Endodermal cell (in vitro differentiated cells): ENCODE measurements around the gene RBM24. TPM values are rescaled to one million over a fixed set of nuclear protein-coding genes. Genes with fewer than 3 reads are reported as not detected.

Source experiments
- DNase-seq: peaks from one replicate; pipeline ENCODE4 v3.0.0-alpha.2; 2017
- H3K27ac ChIP-seq: 2 replicates; pipeline ENCODE4 v1.5.1; 2013; ENCODE audit warnings: mild to moderate bottlenecking, low read depth, low read length, moderate library complexity
- H3K27me3 ChIP-seq: 2 replicates; pipeline ENCODE4 v1.6.1; 2013; ENCODE audit warnings: mild to moderate bottlenecking, low read length, moderate library complexity; ENCODE audit not compliant: insufficient read depth, control insufficient read depth, poor library complexity, severe bottlenecking
- H3K36me3 ChIP-seq: 2 replicates; pipeline ENCODE4 v1.7.0; 2013; ENCODE audit warnings: mild to moderate bottlenecking, low read length, moderate library complexity; ENCODE audit not compliant: control insufficient read depth, insufficient read depth
- H3K4me1 ChIP-seq: one replicate; pipeline ENCODE4 v1.7.0; 2013; ENCODE audit warnings: low read length; ENCODE audit not compliant: control insufficient read depth, insufficient read depth
- H3K4me3 ChIP-seq: 2 replicates; pipeline ENCODE4 v1.5.1; 2013; ENCODE audit warnings: mild to moderate bottlenecking, low read length, moderate library complexity
- H3K9ac ChIP-seq: 2 replicates; pipeline ENCODE4 v1.6.1; 2013; ENCODE audit warnings: mild to moderate bottlenecking, low read length, moderate library complexity; ENCODE audit not compliant: poor library complexity, severe bottlenecking; ENCODE audit errors: extremely low read depth
- H3K9me3 ChIP-seq: 2 replicates; pipeline ENCODE4 v1.6.1; 2013; ENCODE audit warnings: mild to moderate bottlenecking, low read length, moderate library complexity; ENCODE audit not compliant: control insufficient read depth
- H3K27ac Mint-ChIP-seq: 2 replicates; pipeline ENCODE4 v1.8.0; 2020; ENCODE audit warnings: mixed read lengths
- H3K27me3 Mint-ChIP-seq: 2 replicates; pipeline ENCODE4 v1.8.0; 2021; ENCODE audit warnings: mild to moderate bottlenecking, mixed read lengths; ENCODE audit not compliant: insufficient read depth
- H3K36me3 Mint-ChIP-seq: 2 replicates; pipeline ENCODE4 v1.8.0; 2020; ENCODE audit warnings: low read depth, mixed read lengths
- H3K4me1 Mint-ChIP-seq: 2 replicates; pipeline ENCODE4 v1.8.0; 2020; ENCODE audit warnings: mixed read lengths
- H3K4me3 Mint-ChIP-seq: 2 replicates; pipeline ENCODE4 v1.8.0; 2020; ENCODE audit warnings: mild to moderate bottlenecking, moderate library complexity, mixed read lengths
- H3K9me3 Mint-ChIP-seq: 2 replicates; pipeline ENCODE4 v1.8.0; 2020; ENCODE audit warnings: mild to moderate bottlenecking, mixed read lengths
- CTCF ChIP-seq: fragments of 200-600 bp; sonication (generic); conservative IDR thresholded peaks from 2 replicates; pipeline ENCODE4 v1.5.0; 2021; ENCODE audit warnings: antibody characterized with exemption, mild to moderate bottlenecking
- WGBS, 2 experiments: methylation state at CpG; one replicate each; pipeline versions ENCODE4 v1.1.5 to v1.1.7; 2013; ENCODE audit warnings: missing lambda C conversion rate in 2 of 2, mixed read lengths in 1 of 2; ENCODE audit not compliant: insufficient coverage in 1 of 2, insufficient read length in 1 of 2; 5-methylcytosine and 5-hydroxymethylcytosine counted together
- total RNA-seq, 2 donors: library from RNA; stranded (reverse); fragmentation: NEBNext Ultra II Directional in 1 of 2; extraction: Animal tissue kit (Norgen Biotek cat#: 25700) in 1 of 2; gene quantifications; 2 replicates in 1 of 2; 3 replicates in 1 of 2; pipeline ENCODE4 v1.2.1, GENCODE V29; 2021

RBM24 gene
- total RNA-seq, 2 donors from 2014 or later: 15.2 to 18.9 TPM

- Histone ChIP-seq H3K9ac (no peak overlapping the region), H3K27ac (no peak overlapping the region), H3K4me1 (peaks cover 2% of the 10 kb centered on the region), H3K9me3 (no peaks in the 10 kb centered on the region), H3K4me3 (no peak overlapping the region), H3K27me3 (no peaks in the 10 kb centered on the region), H3K36me3 (no peaks in the 10 kb centered on the region)
- peaks cover 3% of the 10 kb centered on the region for H3K4me1 Mint-ChIP-seq
- WGBS, 2 experiments: 96% methylated on average over 3 of the region's 3 CpGs; no CpG with 5 or more reads in 1 of the 2 experiments
- no peaks in the 10 kb centered on the region for H3K9me3 Mint-ChIP-seq
- no peak for TF ChIP-seq CTCF
- H3K4me3 Mint-ChIP-seq: no peak overlapping the region
- H3K36me3 Mint-ChIP-seq: no peaks in the 10 kb centered on the region
- DNase-seq: no peak
- no peak overlapping the region for H3K27ac Mint-ChIP-seq
- peaks cover 2% of the 10 kb centered on the region for H3K27me3 Mint-ChIP-seq
Measured at GRCh38 chr6:17269840-17270239, 11.3 kb upstream of the RBM24 start.

GRCh38 chr6:17271628-17272027, 9.5 kb upstream of the RBM24 start:
- 60 to 70% methylated on average over 1 to 3 of the region's 3 CpGs for WGBS, 2 experiments
- peaks cover 3% of the 10 kb centered on the region for H3K4me1 Mint-ChIP-seq

GRCh38 chr6:17276766-17277165, 4.4 kb upstream of the RBM24 start:
- Histone ChIP-seq H3K9me3 (no peaks in the 10 kb centered on the region), H3K36me3 (no peaks in the 10 kb centered on the region), H3K4me1 (no peaks in the 10 kb centered on the region), H3K9ac (no peak overlapping the region), H3K4me3 (no peak overlapping the region), H3K27ac (no peak overlapping the region), H3K27me3 (peaks cover 23% of the 10 kb centered on the region)
- Mint-ChIP-seq H3K4me1 (no peaks in the 10 kb centered on the region), H3K4me3 (no peak overlapping the region), H3K9me3 (no peaks in the 10 kb centered on the region), H3K36me3 (no peaks in the 10 kb centered on the region), H3K27me3 (peaks cover 47% of the 10 kb centered on the region), H3K27ac (no peak overlapping the region)
- 92 to 97% methylated on average over 1 to 3 of the region's 3 CpGs for WGBS, 2 experiments
- no peak for DNase-seq
- TF ChIP-seq CTCF: no peak

More at GRCh38 chr6:17271628-17272027, 9.5 kb upstream of the RBM24 start:
- H3K27me3 Mint-ChIP-seq: peaks cover 4% of the 10 kb centered on the region
- no peaks in the 10 kb centered on the region for H3K36me3 Mint-ChIP-seq
- no peak for TF ChIP-seq CTCF
- H3K4me3 Mint-ChIP-seq: no peak overlapping the region
- Histone ChIP-seq H3K27ac (no peak overlapping the region), H3K4me3 (no peak overlapping the region), H3K36me3 (no peaks in the 10 kb centered on the region), H3K27me3 (no peaks in the 10 kb centered on the region), H3K9ac (no peak overlapping the region), H3K4me1 (peaks cover 2% of the 10 kb centered on the region), H3K9me3 (no peaks in the 10 kb centered on the region)
- H3K9me3 Mint-ChIP-seq: no peaks in the 10 kb centered on the region
- H3K27ac Mint-ChIP-seq: no peak overlapping the region
- DNase-seq: no peak
